Mesenchymal stem cell (in vitro differentiated cells and primary cell): ENCODE data around the gene ZNF844.
"Not testable (repeated sequence)": the region's sequence is repeated elsewhere in the genome, so short reads cannot be mapped to it uniquely, and the experiment has no call there.

Source experiments
- DNase-seq: peaks from one replicate; pipeline ENCODE4 v3.0.0-alpha.2; 2013
- H2AFZ ChIP-seq: one replicate; pipeline ENCODE4 v1.6.1; 2013; ENCODE audit warnings: low read depth, mild to moderate bottlenecking, control low read depth, inconsistent platforms, low read length, moderate library complexity
- H2AK5ac ChIP-seq: 2 replicates; pipeline ENCODE4 v1.6.1; 2013; ENCODE audit warnings: low read length, moderate library complexity, mild to moderate bottlenecking, inconsistent platforms; ENCODE audit not compliant: severe bottlenecking
- H2BK120ac ChIP-seq: one replicate; pipeline ENCODE4 v1.6.1; 2013; ENCODE audit warnings: low read depth, mild to moderate bottlenecking, inconsistent platforms, low read length, moderate library complexity
- H2BK12ac ChIP-seq, 2 experiments: one replicate each; pipeline ENCODE4 v1.6.1; 2013; ENCODE audit warnings: inconsistent platforms in 2 of 2, low read length in 2 of 2, mild to moderate bottlenecking in 2 of 2, moderate library complexity in 2 of 2, control low read depth in 1 of 2
- H2BK15ac ChIP-seq: one replicate; pipeline ENCODE4 v1.6.1; 2013; ENCODE audit warnings: mild to moderate bottlenecking, low read depth, inconsistent platforms; ENCODE audit not compliant: poor library complexity, severe bottlenecking
- H2BK5ac ChIP-seq: 2 replicates; pipeline ENCODE4 v1.6.1; 2013; ENCODE audit warnings: low read depth, mild to moderate bottlenecking, low read length, control low read depth, inconsistent platforms; ENCODE audit not compliant: poor library complexity, severe bottlenecking
- H3K14ac ChIP-seq, 2 experiments: one replicate each; pipeline ENCODE4 v1.6.1; 2013; ENCODE audit warnings: inconsistent platforms in 2 of 2, low read length in 2 of 2, control low read depth in 1 of 2, mild to moderate bottlenecking in 1 of 2, moderate library complexity in 1 of 2
- H3K18ac ChIP-seq, 2 experiments: one replicate each; pipeline ENCODE4 v1.6.1; 2013; ENCODE audit warnings: inconsistent platforms in 2 of 2, low read length in 2 of 2, control low read depth in 1 of 2, low read depth in 1 of 2, mild to moderate bottlenecking in 1 of 2
- H3K23ac ChIP-seq, 2 experiments: one replicate each; pipeline ENCODE4 v1.6.1; 2013; ENCODE audit warnings: inconsistent platforms in 2 of 2, low read length in 2 of 2, mild to moderate bottlenecking in 2 of 2, moderate library complexity in 2 of 2, control low read depth in 1 of 2
- H3K27ac ChIP-seq: 2 replicates; pipeline ENCODE4 v1.5.1; 2013; ENCODE audit warnings: mild to moderate bottlenecking, moderate library complexity, low read length, control low read depth, inconsistent platforms; ENCODE audit not compliant: poor library complexity, severe bottlenecking
- H3K27me3 ChIP-seq, 2 experiments: 2 replicates each; pipeline versions ENCODE4 v1.6.1 to v1.7.0; 2013; ENCODE audit warnings: low read length in 2 of 2, mild to moderate bottlenecking in 2 of 2, moderate library complexity in 2 of 2, control low read depth in 1 of 2, inconsistent platforms in 1 of 2; ENCODE audit not compliant: control insufficient read depth in 1 of 2, insufficient read depth in 1 of 2
- H3K36me3 ChIP-seq, 2 experiments: 2 replicates each; pipeline versions ENCODE4 v1.6.1 to v1.7.0; 2013; ENCODE audit warnings: low read length in 2 of 2, control low read depth in 1 of 2, inconsistent platforms in 1 of 2, low read depth in 1 of 2, mild to moderate bottlenecking in 1 of 2; ENCODE audit not compliant: insufficient read depth in 2 of 2, control insufficient read depth in 1 of 2
- H3K4ac ChIP-seq, 2 experiments: one replicate each; pipeline ENCODE4 v1.6.1; 2013; ENCODE audit warnings: inconsistent platforms in 2 of 2, low read length in 2 of 2, mild to moderate bottlenecking in 2 of 2, moderate library complexity in 2 of 2, control low read depth in 1 of 2, low read depth in 1 of 2
- H3K4me1 ChIP-seq: 2 replicates; pipeline ENCODE4 v1.6.1; 2013; ENCODE audit warnings: low read depth, low read length, control low read depth; ENCODE audit not compliant: control insufficient read depth, insufficient read depth
- H3K4me2 ChIP-seq: 2 replicates; pipeline ENCODE4 v1.6.1; 2013; ENCODE audit warnings: low read length, mild to moderate bottlenecking, inconsistent platforms; ENCODE audit not compliant: poor library complexity, severe bottlenecking
- H3K4me3 ChIP-seq, 2 experiments: 2 replicates each; pipeline versions ENCODE4 v1.5.1 to v1.7.0; 2013; ENCODE audit warnings: low read length in 2 of 2, mild to moderate bottlenecking in 2 of 2, control low read depth in 1 of 2, low read depth in 1 of 2; ENCODE audit not compliant: insufficient read depth in 1 of 2
- H3K79me1 ChIP-seq: replicated peaks from 2 replicates; pipeline ENCODE4 v1.6.1; 2013; ENCODE audit warnings: mild to moderate bottlenecking, control low read depth, low read length, inconsistent platforms; ENCODE audit not compliant: poor library complexity, severe bottlenecking
- H3K9ac ChIP-seq: 2 replicates; pipeline ENCODE4 v1.7.0; 2013; ENCODE audit warnings: mild to moderate bottlenecking, low read length, moderate library complexity
- H3K9me3 ChIP-seq: 2 replicates; pipeline ENCODE4 v1.7.0; 2013; ENCODE audit warnings: mild to moderate bottlenecking, low read length; ENCODE audit not compliant: control insufficient read depth
- H4K8ac ChIP-seq: one replicate; pipeline ENCODE4 v1.6.1; 2013; ENCODE audit warnings: inconsistent platforms, mild to moderate bottlenecking, low read length, moderate library complexity
- H4K91ac ChIP-seq: one replicate; pipeline ENCODE4 v1.6.1; 2013; ENCODE audit warnings: mild to moderate bottlenecking, low read length, inconsistent platforms
- WGBS: methylation state at CpG from one replicate; pipeline ENCODE4 v1.1.7; 2013; ENCODE audit warnings: mixed read lengths; 5-methylcytosine and 5-hydroxymethylcytosine counted together

The ZNF844 gene

DNA sequence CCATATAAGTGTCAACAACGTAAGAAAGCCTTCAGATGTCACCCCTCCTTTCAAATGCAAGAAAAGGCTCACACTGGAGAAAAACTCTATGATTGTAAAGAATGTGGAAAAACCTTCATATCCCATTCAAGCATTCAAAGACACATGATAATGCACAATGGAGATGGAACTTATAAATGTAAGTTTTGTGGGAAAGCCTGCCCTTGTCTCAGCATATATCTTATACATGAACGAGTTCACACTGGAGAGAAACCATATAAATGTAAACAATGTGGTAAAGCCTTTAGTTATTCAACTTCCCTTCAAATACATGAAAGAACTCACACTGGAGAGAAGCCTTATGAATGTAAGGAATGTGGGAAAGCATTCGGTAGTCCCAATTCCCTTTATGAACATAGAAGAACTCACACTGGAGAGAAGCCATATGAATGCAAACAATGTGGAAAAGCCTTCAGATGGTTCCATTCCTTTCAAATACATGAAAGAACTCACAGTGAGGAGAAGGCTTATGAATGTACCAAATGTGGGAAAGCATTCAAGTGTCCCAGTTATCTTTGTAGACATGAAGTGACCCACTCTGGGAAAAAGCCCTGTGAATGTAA, 11.1 kb downstream of the ZNF844 start:
- Histone ChIP-seq H3K9ac (no peak overlapping the region), H2BK12ac (no peak overlapping the region), H4K8ac (no peak overlapping the region), H2AK5ac (no peak overlapping the region), H3K14ac (no peak overlapping the region), H4K91ac (no peak overlapping the region), H3K23ac (no peak overlapping the region), H2AFZ (no peak overlapping the region), H3K4me3 (peak overlapping the region in 1 of 2 experiments; percentile 66), H3K79me1 (peaks cover 2% of the 10 kb centered on the region), H3K27me3 (no peaks in the 10 kb centered on the region), H3K4me2 (no peak overlapping the region), H2BK5ac (no peak overlapping the region), H3K4ac (no peak overlapping the region), H3K4me1 (no peaks in the 10 kb centered on the region), H3K27ac (no peak overlapping the region), H2BK15ac (no peak overlapping the region), H3K36me3 (peaks cover 6 to 61% of the 10 kb centered on the region in 2 experiments), H3K9me3 (peaks cover 95% of the 10 kb centered on the region), H2BK120ac (no peak overlapping the region), H3K18ac (no peak overlapping the region)
- 100% methylated on average over 1 of the region's 3 CpGs for WGBS
- no peak for DNase-seq

DNA sequence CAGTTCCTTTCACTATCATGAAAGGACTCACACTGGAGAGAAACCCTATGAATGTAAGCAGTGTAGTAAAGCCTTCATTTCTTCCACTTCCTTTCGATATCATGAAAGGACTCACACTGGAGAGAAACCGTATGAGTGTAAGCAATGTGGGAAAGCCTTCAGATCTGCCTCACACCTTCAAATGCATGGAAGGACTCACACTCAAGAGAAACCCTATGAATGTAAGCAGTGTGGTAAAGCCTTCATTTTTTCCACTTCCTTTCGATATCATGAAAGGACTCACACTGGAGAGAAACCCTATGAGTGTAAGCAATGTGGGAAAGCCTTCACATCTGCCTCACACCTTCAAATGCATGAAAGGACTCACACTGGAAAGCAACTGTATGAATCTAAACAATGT, 11.8 kb downstream of the ZNF844 start:
- H4K8ac ChIP-seq, H3K14ac ChIP-seq, H3K18ac ChIP-seq, H2BK15ac ChIP-seq, H3K23ac ChIP-seq, H3K79me1 ChIP-seq, H3K4me1 ChIP-seq, H2BK120ac ChIP-seq, H3K4ac ChIP-seq, H2AK5ac ChIP-seq, H4K91ac ChIP-seq, H2BK5ac ChIP-seq, DNase-seq, H3K27me3 ChIP-seq, H2BK12ac ChIP-seq, H3K4me2 ChIP-seq, H2AFZ ChIP-seq, H3K9ac ChIP-seq, H3K27ac ChIP-seq: not testable (repeated sequence)
- WGBS, result 90% methylated on average over 3 of the region's 3 CpGs
- Histone ChIP-seq H3K4me3 (peak overlapping the region in 1 of 2 experiments; percentile 66), H3K36me3 (peaks cover 6 to 57% of the 10 kb centered on the region in 2 experiments), H3K9me3 (peaks cover 93% of the 10 kb centered on the region)

DNA sequence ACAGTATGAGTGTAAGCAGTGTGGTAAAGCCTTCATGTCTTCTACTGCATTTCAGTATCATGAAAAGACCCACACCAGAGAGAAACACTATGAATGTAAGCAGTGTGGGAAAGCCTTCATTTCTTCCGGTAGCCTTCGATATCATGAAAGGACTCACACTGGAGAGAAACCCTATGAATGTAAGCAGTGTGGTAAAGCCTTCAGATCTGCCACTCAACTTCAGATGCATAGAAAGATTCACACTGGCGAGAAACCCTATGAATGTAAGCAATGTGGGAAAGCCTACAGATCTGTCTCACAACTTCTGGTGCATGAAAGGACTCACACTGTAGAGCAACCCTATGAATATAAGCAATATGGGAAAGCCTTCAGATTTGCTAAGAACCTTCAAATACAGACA, 12.8 kb downstream of the ZNF844 start:
- Histone ChIP-seq H3K4me3 (peak overlapping the region in 1 of 2 experiments; percentile 66), H3K4ac (no peak overlapping the region), H3K36me3 (peaks cover 6 to 57% of the 10 kb centered on the region in 2 experiments), H3K4me2 (no peak overlapping the region), H2AK5ac (no peak overlapping the region), H2BK120ac (no peak overlapping the region), H3K27ac (no peak overlapping the region), H2BK5ac (no peak overlapping the region), H3K18ac (no peak overlapping the region), H3K9ac (no peak overlapping the region), H4K91ac (no peak overlapping the region), H3K79me1 (no peaks in the 10 kb centered on the region), H3K27me3 (no peaks in the 10 kb centered on the region), H3K9me3 (peaks cover 86% of the 10 kb centered on the region), H2BK12ac (no peak overlapping the region), H2AFZ (no peak overlapping the region), H3K14ac (no peak overlapping the region), H4K8ac (no peak overlapping the region), H3K4me1 (no peaks in the 10 kb centered on the region), H3K23ac (no peak overlapping the region), H2BK15ac (no peak overlapping the region)
- whole genome bisulfite sequencing, result 81% methylated on average over 3 of the region's 3 CpGs
- no peak for DNase-seq

DNA sequence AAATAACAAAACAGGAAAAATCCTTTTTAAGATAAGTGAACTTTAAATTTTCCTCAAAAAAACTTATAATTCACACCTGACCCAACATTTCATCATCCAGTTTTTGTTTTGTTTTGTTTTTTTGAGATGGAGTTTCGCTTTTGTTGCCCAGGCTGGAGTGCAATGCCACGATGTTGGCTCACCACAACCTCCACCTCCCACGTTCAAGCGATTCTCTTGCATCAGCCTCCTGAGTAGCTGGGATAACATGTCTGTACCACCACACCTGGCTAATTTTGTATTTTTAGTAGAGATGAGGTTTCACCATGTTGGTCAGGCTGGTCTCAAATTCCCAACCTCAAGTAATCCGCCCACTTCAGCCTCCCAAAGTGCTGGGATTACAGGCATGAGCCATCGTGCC, 18.8 kb downstream of the ZNF844 start:
- H3K14ac ChIP-seq, H4K8ac ChIP-seq, H3K36me3 ChIP-seq, H3K79me1 ChIP-seq, H2BK12ac ChIP-seq, H3K9ac ChIP-seq, H3K4ac ChIP-seq, H3K4me3 ChIP-seq, H3K27me3 ChIP-seq, H3K4me2 ChIP-seq, H3K23ac ChIP-seq, H3K27ac ChIP-seq, H2BK15ac ChIP-seq, H2BK120ac ChIP-seq, H2BK5ac ChIP-seq, H3K4me1 ChIP-seq, H4K91ac ChIP-seq, DNase-seq, H3K18ac ChIP-seq, H2AK5ac ChIP-seq, H2AFZ ChIP-seq: not testable (repeated sequence)
- 89% methylated on average over 6 of the region's 6 CpGs for WGBS
- H3K9me3 ChIP-seq, result peaks cover 50% of the 10 kb centered on the region
